Stimulated activated effector memory CD8-positive, alpha-beta T cell treated with anti-CD3 and anti-CD28 coated beads, Interleukin-12 subunit alpha, Interleukin-12 subunit beta, amount 100 ng/mL, for 72 hours (primary cell): ENCODE results near the gene RCOR3.
"Not testable (repeated sequence)": the region's sequence is repeated elsewhere in the genome, so short reads cannot be mapped to it uniquely, and the experiment has no call there.

Source experiments
- ATAC-seq: fragments of 150-1000 bp; cut with Tn5 transposase; 2 replicates; pipeline ENCODE4 v1.10.0; 2021
- DNase-seq, 2 donors: peaks; one replicate each; pipeline ENCODE4 v3.0.0; 2021 to 2022; ENCODE audit warnings: low spot score in 2 of 2
- H3K27ac Mint-ChIP-seq: one replicate; pipeline ENCODE4 v1.8.0; 2022; ENCODE audit warnings: mild to moderate bottlenecking, mixed read lengths
- H3K36me3 Mint-ChIP-seq: one replicate; pipeline ENCODE4 v1.8.0; 2022; ENCODE audit warnings: mild to moderate bottlenecking, mixed read lengths
- H3K4me1 Mint-ChIP-seq: one replicate; pipeline ENCODE4 v1.8.0; 2022; ENCODE audit warnings: mixed read lengths
- H3K4me3 Mint-ChIP-seq: one replicate; pipeline ENCODE4 v1.8.0; 2022; ENCODE audit warnings: mild to moderate bottlenecking, mixed read lengths
- H3K9me3 Mint-ChIP-seq: one replicate; pipeline ENCODE4 v1.8.0; 2022; ENCODE audit warnings: mixed read lengths

RCOR3 gene

GRCh38 chr1:211338224-211338620 is 79.1 kb downstream of the RCOR3 start:
- no peak for DNase-seq
- Mint-ChIP-seq H3K4me3 (no peak overlapping the region), H3K9me3 (no peaks in the 10 kb centered on the region), H3K36me3 (peaks cover 10% of the 10 kb centered on the region), H3K27ac (peak overlapping the region; percentile 88), H3K4me1 (peaks cover 85% of the 10 kb centered on the region)
- ATAC-seq: no peak

- Mint-ChIP-seq H3K27ac (peak overlapping the region; percentile 90), H3K4me1 (peaks cover 85% of the 10 kb centered on the region), H3K9me3 (no peaks in the 10 kb centered on the region), H3K36me3 (peaks cover 10% of the 10 kb centered on the region), H3K4me3 (peak overlapping the region; percentile 29)
- ATAC-seq (peak; percentile 22), DNase-seq (no peak)
These were observed 80.5 kb downstream of the RCOR3 start for GRCh38 chr1:211339631-211340041.

GRCh38 chr1:211340622-211341507 is 81.7 kb downstream of the RCOR3 start:
- Mint-ChIP-seq H3K4me3 (no peak overlapping the region), H3K9me3 (no peaks in the 10 kb centered on the region), H3K4me1 (peaks cover 85% of the 10 kb centered on the region), H3K36me3 (peaks cover 20% of the 10 kb centered on the region), H3K27ac (peak overlapping the region; percentile 29)
- DNase-seq (no peak), ATAC-seq (peak; percentile 6)

- DNase-seq (no peak), ATAC-seq (no peak)
- Mint-ChIP-seq H3K36me3 (peaks cover 20% of the 10 kb centered on the region), H3K4me3 (no peak overlapping the region), H3K27ac (no peak overlapping the region), H3K4me1 (peaks cover 83% of the 10 kb centered on the region), H3K9me3 (no peaks in the 10 kb centered on the region)
These were observed 82.8 kb downstream of the RCOR3 start for GRCh38 chr1:211341999-211342398.

GRCh38 chr1:211343607-211344006 is 84.4 kb downstream of the RCOR3 start:
- peaks cover 72% of the 10 kb centered on the region for H3K4me1 Mint-ChIP-seq
- no peak overlapping the region for H3K4me3 Mint-ChIP-seq
- peak overlapping the region; percentile 67 for H3K27ac Mint-ChIP-seq
- H3K36me3 Mint-ChIP-seq: peaks cover 26% of the 10 kb centered on the region
- H3K9me3 Mint-ChIP-seq: no peaks in the 10 kb centered on the region
- DNase-seq: no peak
- peak; percentile 55 for ATAC-seq

GRCh38 chr1:211344152-211344618 is 85.0 kb downstream of the RCOR3 start:
- no peak overlapping the region for H3K4me3 Mint-ChIP-seq
- H3K36me3 Mint-ChIP-seq: peaks cover 26% of the 10 kb centered on the region
- no peaks in the 10 kb centered on the region for H3K9me3 Mint-ChIP-seq
- ATAC-seq: peak; percentile 68
- no peak for DNase-seq
- H3K4me1 Mint-ChIP-seq: peaks cover 70% of the 10 kb centered on the region
- H3K27ac Mint-ChIP-seq: peak overlapping the region; percentile 67

- Mint-ChIP-seq H3K36me3 (peaks cover 23% of the 10 kb centered on the region), H3K4me1 (peaks cover 70% of the 10 kb centered on the region), H3K9me3 (no peaks in the 10 kb centered on the region), H3K4me3 (no peak overlapping the region), H3K27ac (no peak overlapping the region)
- DNase-seq (no peak), ATAC-seq (no peak)
These were observed 86.6 kb downstream of the RCOR3 start for GRCh38 chr1:211345719-211346118.

- Mint-ChIP-seq H3K36me3 (peaks cover 21% of the 10 kb centered on the region), H3K4me3 (no peak overlapping the region), H3K27ac (no peak overlapping the region)
These were observed 88.1 kb downstream of the RCOR3 start for GRCh38 chr1:211347077-211347844.

GRCh38 chr1:211348547-211348946 is 89.4 kb downstream of the RCOR3 start:
- Mint-ChIP-seq H3K4me3 (no peak overlapping the region), H3K27ac (peak overlapping the region; percentile 60), H3K9me3 (peaks cover 7% of the 10 kb centered on the region), H3K36me3 (peaks cover 29% of the 10 kb centered on the region), H3K4me1 (peaks cover 66% of the 10 kb centered on the region)
- DNase-seq (no peak), ATAC-seq (no peak)

More at GRCh38 chr1:211347077-211347844, 88.1 kb downstream of the RCOR3 start:
- peaks cover 7% of the 10 kb centered on the region for H3K9me3 Mint-ChIP-seq
- no peak for DNase-seq
- H3K4me1 Mint-ChIP-seq: peaks cover 70% of the 10 kb centered on the region
- no peak for ATAC-seq

GRCh38 chr1:211349741-211350140 is 90.6 kb downstream of the RCOR3 start:
- Mint-ChIP-seq H3K4me1 (peaks cover 69% of the 10 kb centered on the region), H3K4me3 (no peak overlapping the region)

GRCh38 chr1:211352055-211352454 is 92.9 kb downstream of the RCOR3 start:
- not testable (repeated sequence) for H3K9me3 Mint-ChIP-seq, ATAC-seq, DNase-seq
- Mint-ChIP-seq H3K4me1 (peaks cover 70% of the 10 kb centered on the region), H3K36me3 (peaks cover 46% of the 10 kb centered on the region), H3K4me3 (peak overlapping the region; percentile 62), H3K27ac (peak overlapping the region; percentile 88)

More at GRCh38 chr1:211349741-211350140, 90.6 kb downstream of the RCOR3 start:
- H3K9me3 Mint-ChIP-seq: peaks cover 7% of the 10 kb centered on the region
- DNase-seq (no peak), ATAC-seq (no peak)
- peaks cover 31% of the 10 kb centered on the region for H3K36me3 Mint-ChIP-seq
- peak overlapping the region; percentile 60 for H3K27ac Mint-ChIP-seq

GRCh38 chr1:211352465-211352864 is 93.3 kb downstream of the RCOR3 start:
- H3K4me1 Mint-ChIP-seq: peaks cover 74% of the 10 kb centered on the region
- peak overlapping the region; percentile 62 for H3K4me3 Mint-ChIP-seq
- H3K27ac Mint-ChIP-seq: peak overlapping the region; percentile 93
- H3K36me3 Mint-ChIP-seq: peaks cover 46% of the 10 kb centered on the region
- peaks cover 7% of the 10 kb centered on the region for H3K9me3 Mint-ChIP-seq
- DNase-seq (no peak), ATAC-seq (no peak)

- Mint-ChIP-seq H3K4me1 (peaks cover 75% of the 10 kb centered on the region), H3K27ac (peak overlapping the region; percentile 93), H3K36me3 (peaks cover 50% of the 10 kb centered on the region), H3K4me3 (peak overlapping the region; percentile 62), H3K9me3 (peaks cover 7% of the 10 kb centered on the region)
- peak; percentile 87 for ATAC-seq
- peak; percentile 45 to 71 for DNase-seq
These were observed 93.9 kb downstream of the RCOR3 start for GRCh38 chr1:211352985-211353515.

GRCh38 chr1:211353562-211354212 is 94.5 kb downstream of the RCOR3 start:
- DNase-seq (no peak), ATAC-seq (no peak)
- peaks cover 56% of the 10 kb centered on the region for H3K36me3 Mint-ChIP-seq
- H3K9me3 Mint-ChIP-seq: peaks cover 7% of the 10 kb centered on the region
- H3K4me3 Mint-ChIP-seq: peak overlapping the region; percentile 62
- H3K27ac Mint-ChIP-seq: peak overlapping the region; percentile 93
- peaks cover 75% of the 10 kb centered on the region for H3K4me1 Mint-ChIP-seq

- Mint-ChIP-seq H3K4me1 (peaks cover 69% of the 10 kb centered on the region), H3K27ac (peak overlapping the region; percentile 30), H3K36me3 (peaks cover 72% of the 10 kb centered on the region), H3K4me3 (no peak overlapping the region), H3K9me3 (peaks cover 7% of the 10 kb centered on the region)
- DNase-seq (no peak), ATAC-seq (peak; percentile 68)
These were observed 96.7 kb downstream of the RCOR3 start for GRCh38 chr1:211355873-211356272.
